ENCODE data around the gene SRPRB.

The SRPRB gene

GRCh38 chr3:133853063-133853924 is 47.7 kb downstream of the SRPRB start:
- H3K9ac ChIP-seq (ENCODE audit: low read depth, low read length) = no peak overlapping the region
- H3K4me3 ChIP-seq (ENCODE audit: low read depth, low read length) = no peak overlapping the region
- no peaks in the 10 kb centered on the region for H3K27me3 ChIP-seq (ENCODE audit: control insufficient read depth, insufficient read depth, low read length)
- no peaks in the 10 kb centered on the region for H3K36me3 ChIP-seq (ENCODE audit: control insufficient read depth, insufficient read depth, low read length)
- H3K4me1 ChIP-seq (ENCODE audit: control insufficient read depth, insufficient read depth, low read length) = peaks cover 3% of the 10 kb centered on the region
- no peaks in the 10 kb centered on the region for H3K9me3 ChIP-seq (ENCODE audit: control insufficient read depth, insufficient read depth, low read length)

- Histone ChIP-seq H3K36me3 (ENCODE audit: control insufficient read depth, insufficient read depth, low read length) (no peaks in the 10 kb centered on the region), H3K27me3 (ENCODE audit: control insufficient read depth, insufficient read depth, low read length) (no peaks in the 10 kb centered on the region), H3K9ac (ENCODE audit: low read depth, low read length) (no peak overlapping the region), H3K9me3 (ENCODE audit: control insufficient read depth, insufficient read depth, low read length) (no peaks in the 10 kb centered on the region), H3K4me1 (ENCODE audit: control insufficient read depth, insufficient read depth, low read length) (peaks cover 3% of the 10 kb centered on the region), H3K4me3 (ENCODE audit: low read depth, low read length) (no peak overlapping the region)
These were observed 48.3 kb downstream of the SRPRB start for GRCh38 chr3:133853925-133854227.

- Histone ChIP-seq H3K36me3 (ENCODE audit: control insufficient read depth, insufficient read depth, low read length) (no peaks in the 10 kb centered on the region), H3K4me1 (ENCODE audit: control insufficient read depth, insufficient read depth, low read length) (peaks cover 3% of the 10 kb centered on the region), H3K4me3 (ENCODE audit: low read depth, low read length) (no peak overlapping the region), H3K9ac (ENCODE audit: low read depth, low read length) (no peak overlapping the region), H3K9me3 (ENCODE audit: control insufficient read depth, insufficient read depth, low read length) (no peaks in the 10 kb centered on the region), H3K27me3 (ENCODE audit: control insufficient read depth, insufficient read depth, low read length) (no peaks in the 10 kb centered on the region)
These were observed 48.8 kb downstream of the SRPRB start for GRCh38 chr3:133854264-133855001.

GRCh38 chr3:133855002-133855370 is 49.4 kb downstream of the SRPRB start:
- no peaks in the 10 kb centered on the region for H3K36me3 ChIP-seq (ENCODE audit: control insufficient read depth, insufficient read depth, low read length)
- H3K4me1 ChIP-seq (ENCODE audit: control insufficient read depth, insufficient read depth, low read length) = peaks cover 3% of the 10 kb centered on the region
- H3K9ac ChIP-seq (ENCODE audit: low read depth, low read length) = no peak overlapping the region
- H3K4me3 ChIP-seq (ENCODE audit: low read depth, low read length) = no peak overlapping the region
- no peaks in the 10 kb centered on the region for H3K27me3 ChIP-seq (ENCODE audit: control insufficient read depth, insufficient read depth, low read length)
- no peaks in the 10 kb centered on the region for H3K9me3 ChIP-seq (ENCODE audit: control insufficient read depth, insufficient read depth, low read length)

GRCh38 chr3:133855772-133856171 is 50.2 kb downstream of the SRPRB start:
- no peaks in the 10 kb centered on the region for H3K9me3 ChIP-seq (ENCODE audit: control insufficient read depth, insufficient read depth, low read length)
- H3K27me3 ChIP-seq (ENCODE audit: control insufficient read depth, insufficient read depth, low read length) = no peaks in the 10 kb centered on the region
- no peak overlapping the region for H3K4me3 ChIP-seq (ENCODE audit: low read depth, low read length)
- H3K9ac ChIP-seq (ENCODE audit: low read depth, low read length) = no peak overlapping the region
- peaks cover 3% of the 10 kb centered on the region for H3K4me1 ChIP-seq (ENCODE audit: control insufficient read depth, insufficient read depth, low read length)
- H3K36me3 ChIP-seq (ENCODE audit: control insufficient read depth, insufficient read depth, low read length) = no peaks in the 10 kb centered on the region

- no peaks in the 10 kb centered on the region for H3K27me3 ChIP-seq (ENCODE audit: control insufficient read depth, insufficient read depth, low read length)
- peaks cover 3% of the 10 kb centered on the region for H3K4me1 ChIP-seq (ENCODE audit: control insufficient read depth, insufficient read depth, low read length)
- H3K9me3 ChIP-seq (ENCODE audit: control insufficient read depth, insufficient read depth, low read length) = no peaks in the 10 kb centered on the region
- H3K36me3 ChIP-seq (ENCODE audit: control insufficient read depth, insufficient read depth, low read length) = no peaks in the 10 kb centered on the region
- no peak overlapping the region for H3K9ac ChIP-seq (ENCODE audit: low read depth, low read length)
- no peak overlapping the region for H3K4me3 ChIP-seq (ENCODE audit: low read depth, low read length)
These were observed 50.7 kb downstream of the SRPRB start for GRCh38 chr3:133856316-133856715.

GRCh38 chr3:133857767-133858166 is 52.2 kb downstream of the SRPRB start:
- Histone ChIP-seq H3K9ac (ENCODE audit: low read depth, low read length) (no peak overlapping the region), H3K4me1 (ENCODE audit: control insufficient read depth, insufficient read depth, low read length) (peaks cover 3% of the 10 kb centered on the region), H3K4me3 (ENCODE audit: low read depth, low read length) (no peak overlapping the region), H3K9me3 (ENCODE audit: control insufficient read depth, insufficient read depth, low read length) (no peaks in the 10 kb centered on the region), H3K27me3 (ENCODE audit: control insufficient read depth, insufficient read depth, low read length) (no peaks in the 10 kb centered on the region), H3K36me3 (ENCODE audit: control insufficient read depth, insufficient read depth, low read length) (no peaks in the 10 kb centered on the region)

GRCh38 chr3:133859381-133860234 is 54.0 kb downstream of the SRPRB start:
- H3K4me3 ChIP-seq (ENCODE audit: low read depth, low read length) = no peak overlapping the region
- peaks cover 2% of the 10 kb centered on the region for H3K4me1 ChIP-seq (ENCODE audit: control insufficient read depth, insufficient read depth, low read length)
- H3K27me3 ChIP-seq (ENCODE audit: control insufficient read depth, insufficient read depth, low read length) = no peaks in the 10 kb centered on the region
- no peaks in the 10 kb centered on the region for H3K36me3 ChIP-seq (ENCODE audit: control insufficient read depth, insufficient read depth, low read length)
- H3K9ac ChIP-seq (ENCODE audit: low read depth, low read length) = no peak overlapping the region
- no peaks in the 10 kb centered on the region for H3K9me3 ChIP-seq (ENCODE audit: control insufficient read depth, insufficient read depth, low read length)

- H3K9ac ChIP-seq (ENCODE audit: low read depth, low read length) = no peak overlapping the region
- no peaks in the 10 kb centered on the region for H3K4me1 ChIP-seq (ENCODE audit: control insufficient read depth, insufficient read depth, low read length)
- H3K36me3 ChIP-seq (ENCODE audit: control insufficient read depth, insufficient read depth, low read length) = no peaks in the 10 kb centered on the region
- H3K4me3 ChIP-seq (ENCODE audit: low read depth, low read length) = no peak overlapping the region
- H3K27me3 ChIP-seq (ENCODE audit: control insufficient read depth, insufficient read depth, low read length) = no peaks in the 10 kb centered on the region
- H3K9me3 ChIP-seq (ENCODE audit: control insufficient read depth, insufficient read depth, low read length) = no peaks in the 10 kb centered on the region
These were observed 54.9 kb downstream of the SRPRB start for GRCh38 chr3:133860519-133860918.

GRCh38 chr3:133862161-133862560 is 56.5 kb downstream of the SRPRB start:
- Histone ChIP-seq H3K36me3 (ENCODE audit: control insufficient read depth, insufficient read depth, low read length) (no peaks in the 10 kb centered on the region), H3K9ac (ENCODE audit: low read depth, low read length) (no peak overlapping the region), H3K27me3 (ENCODE audit: control insufficient read depth, insufficient read depth, low read length) (no peaks in the 10 kb centered on the region), H3K4me3 (ENCODE audit: low read depth, low read length) (no peak overlapping the region), H3K4me1 (ENCODE audit: control insufficient read depth, insufficient read depth, low read length) (no peaks in the 10 kb centered on the region), H3K9me3 (ENCODE audit: control insufficient read depth, insufficient read depth, low read length) (no peaks in the 10 kb centered on the region)

- Histone ChIP-seq H3K27me3 (ENCODE audit: control insufficient read depth, insufficient read depth, low read length) (no peaks in the 10 kb centered on the region), H3K4me1 (ENCODE audit: control insufficient read depth, insufficient read depth, low read length) (no peaks in the 10 kb centered on the region), H3K9me3 (ENCODE audit: control insufficient read depth, insufficient read depth, low read length) (no peaks in the 10 kb centered on the region), H3K36me3 (ENCODE audit: control insufficient read depth, insufficient read depth, low read length) (no peaks in the 10 kb centered on the region), H3K9ac (ENCODE audit: low read depth, low read length) (no peak overlapping the region), H3K4me3 (ENCODE audit: low read depth, low read length) (no peak overlapping the region)
These were observed 58.3 kb downstream of the SRPRB start for GRCh38 chr3:133863911-133864310.

Data from iPS-15b (cell line).